HepG2 (cell line): ENCODE results near the gene AQP10. TPM values are rescaled to one million over a fixed set of nuclear protein-coding genes. Genes with fewer than 3 reads are reported as not detected.

Experiments
- AKAP8 ChIP-seq: sonication (generic); formaldehyde crosslinking; IDR thresholded peaks from 2 replicates; pipeline ENCODE4 v1.5.1; 2020; ENCODE audit warnings: mild to moderate bottlenecking, missing genetic modification reagents
- BATF2 ChIP-seq: sonication (generic); formaldehyde crosslinking; IDR thresholded peaks from 2 replicates; pipeline ENCODE4 v1.8.0; 2022; ENCODE audit warnings: mild to moderate bottlenecking, missing genetic modification reagents, moderate library complexity
- EEA1 ChIP-seq: sonication (generic); formaldehyde crosslinking; IDR thresholded peaks from 2 replicates; pipeline ENCODE4 v1.5.1; 2020; ENCODE audit warnings: mild to moderate bottlenecking, missing genetic modification reagents, borderline replicate concordance
- HMG20A ChIP-seq: IDR thresholded peaks from 2 replicates; pipeline ENCODE4 v1.6.1; 2016; ENCODE audit warnings: borderline replicate concordance
- HOXD1 ChIP-seq: sonication (generic); formaldehyde crosslinking; IDR thresholded peaks from 2 replicates; pipeline ENCODE4 v1.5.0; 2020; ENCODE audit warnings: missing genetic modification reagents
- JDP2 ChIP-seq: sonication (generic); formaldehyde crosslinking; IDR thresholded peaks from 2 replicates; pipeline ENCODE4 v1.8.1; 2022; ENCODE audit warnings: missing genetic modification reagents, borderline replicate concordance
- KDM5B ChIP-seq: sonication (generic); formaldehyde crosslinking; IDR thresholded peaks from 2 replicates; pipeline ENCODE4 v1.4.0; 2020; ENCODE audit warnings: missing genetic modification reagents, mild to moderate bottlenecking, borderline replicate concordance
- MEF2D ChIP-seq: sonication (generic); formaldehyde crosslinking; IDR thresholded peaks from 2 replicates; pipeline ENCODE4 v1.5.1; 2020; ENCODE audit warnings: mild to moderate bottlenecking, missing genetic modification reagents
- PCBP1 ChIP-seq: fragments of 200-400 bp; formaldehyde crosslinking; IDR thresholded peaks from 2 replicates; pipeline ENCODE4 v1.6.1; 2017; ENCODE audit warnings: mild to moderate bottlenecking, low read depth, low read length, borderline replicate concordance
- RFX1 ChIP-seq: fragments of 450-650 bp; IDR thresholded peaks from 2 replicates; pipeline ENCODE4 v1.6.1; 2017
- SALL2 ChIP-seq: sonication (generic); formaldehyde crosslinking; IDR thresholded peaks from 2 replicates; pipeline ENCODE4 v1.8.1; 2023; ENCODE audit warnings: mild to moderate bottlenecking, missing genetic modification reagents, inconsistent platforms
- THAP9 ChIP-seq: sonication (generic); formaldehyde crosslinking; IDR thresholded peaks from 2 replicates; pipeline ENCODE4; 2020; ENCODE audit warnings: missing genetic modification reagents, mild to moderate bottlenecking, borderline replicate concordance
- U2AF2 ChIP-seq: fragments of 200-400 bp; formaldehyde crosslinking; IDR thresholded peaks from 2 replicates; pipeline ENCODE4 v1.6.1; 2017; ENCODE audit warnings: low read depth, mild to moderate bottlenecking, low read length
- WIZ ChIP-seq: sonication (generic); formaldehyde crosslinking; IDR thresholded peaks from 2 replicates; pipeline ENCODE4 v1.5.1; 2020; ENCODE audit warnings: mild to moderate bottlenecking, missing genetic modification reagents
- ZBTB37 ChIP-seq: sonication (generic); formaldehyde crosslinking; IDR thresholded peaks from 2 replicates; pipeline ENCODE4 v1.4.0; 2020; ENCODE audit warnings: mild to moderate bottlenecking, missing genetic modification reagents
- ZNF33B ChIP-seq: sonication (generic); formaldehyde crosslinking; IDR thresholded peaks from 2 replicates; pipeline ENCODE4 v1.5.1; 2020; ENCODE audit warnings: mild to moderate bottlenecking, missing genetic modification reagents
- ZNF383 ChIP-seq: sonication (generic); formaldehyde crosslinking; IDR thresholded peaks from 2 replicates; pipeline ENCODE4 v1.4.0; 2020; ENCODE audit warnings: missing genetic modification reagents, mild to moderate bottlenecking, borderline replicate concordance
- ZNF512 ChIP-seq: sonication (generic); formaldehyde crosslinking; IDR thresholded peaks from 2 replicates; pipeline ENCODE4 v1.4.0; 2020; ENCODE audit warnings: mild to moderate bottlenecking, missing genetic modification reagents
- ZNF597 ChIP-seq: sonication (generic); formaldehyde crosslinking; IDR thresholded peaks from 2 replicates; pipeline ENCODE4 v1.5.0; 2020; ENCODE audit warnings: missing genetic modification reagents
- ZNF691 ChIP-seq: sonication (generic); formaldehyde crosslinking; IDR thresholded peaks from 2 replicates; pipeline ENCODE4 v1.4.0; 2020; ENCODE audit warnings: missing genetic modification reagents, low read depth, mild to moderate bottlenecking, borderline replicate concordance
- polyA plus RNA-seq, 8 experiments: library from polyadenylated mRNA; depleted of rRNA in 3 of 8; stranded (reverse) in 7 of 8; unstranded in 1 of 8; fragments of >200 nt; fragmentation: Illumina TruSeq in 4 of 8; extraction: Trizol in 4 of 8; gene quantifications; 2 replicates each; pipeline versions ENCODE4 v1.2.1 to v1.2.3, GENCODE V29; 2011 to 2016; ENCODE audit warnings: low read depth in 4 of 8, missing spikeins in 1 of 8, mixed read lengths in 1 of 8; ENCODE audit not compliant: insufficient read depth in 1 of 8
- total RNA-seq, 5 experiments: library from RNA; depleted of rRNA; stranded (reverse); fragments of >200 nt; fragmentation: Illumina TruSeq; extraction: Trizol; gene quantifications; 2 replicates each; pipeline ENCODE4 v1.2.3, GENCODE V29; 2016; ENCODE audit warnings: low read depth in 1 of 5

The AQP10 gene
- total and polyA plus RNA-seq, 2 of the 13 experiments (the other 11 are each of a cell fraction or from before 2014, with no cell fraction given) = 0.30 TPM; not detected in 1

GRCh38 chr1:154324669-154325582 lies 4.0 kb downstream of the AQP10 start, which contains the start of gene ATP8B2 (continued):
- no peak for TF ChIP-seq ZNF691
- TF ChIP-seq ZNF383 (CRISPR knock-in tag) = no peak
- TF ChIP-seq HMG20A = 0 out of 2 replicates have a peak, but pooled peaks have one; percentile 10
- no peak for TF ChIP-seq AKAP8 (CRISPR knock-in tag)
- TF ChIP-seq ZNF512 (CRISPR knock-in tag) = no peak
- no peak for TF ChIP-seq EEA1 (CRISPR knock-in tag)
- no peak for TF ChIP-seq PCBP1
- TF ChIP-seq SALL2 = no peak
- no peak for TF ChIP-seq THAP9 (CRISPR knock-in tag)
- TF ChIP-seq ZBTB37 (CRISPR knock-in tag) = no peak
- TF ChIP-seq HOXD1 (CRISPR knock-in tag) = no peak
- no peak for TF ChIP-seq ZNF33B
- TF ChIP-seq KDM5B (CRISPR knock-in tag) = no peak
- TF ChIP-seq WIZ (CRISPR knock-in tag) = 0 out of 2 replicates have a peak, but pooled peaks have one; percentile 26
- no peak for TF ChIP-seq U2AF2
- no peak for TF ChIP-seq JDP2 (CRISPR knock-in tag)
- TF ChIP-seq ZNF597 (CRISPR knock-in tag) = no peak
- no peak for TF ChIP-seq MEF2D (CRISPR knock-in tag)
- no peak for TF ChIP-seq RFX1
- TF ChIP-seq BATF2 (CRISPR knock-in tag) = no peak
